AG10803 (cell line): ENCODE data around the gene PLA2G4D.

Experiments used
- DNase-seq: peaks from one replicate; pipeline ENCODE4 v3.0.0; 2010; ENCODE audit warnings: low read depth
- H3K4me3 ChIP-seq: 2 replicates; pipeline ENCODE4 v1.5.1; 2011; ENCODE audit warnings: mild to moderate bottlenecking, low read length, control low read depth
- TF ChIP-seq, protein P1 (sequence below): conservative IDR thresholded peaks from 2 replicates; pipeline ENCODE4 v1.5.1; 2011; ENCODE audit warnings: mild to moderate bottlenecking, low read length, control low read depth, inconsistent platforms

PLA2G4D gene

GRCh38 chr15:42138968-42139386 is 44.6 kb upstream of the PLA2G4D start:
- no peak overlapping the region for H3K4me3 ChIP-seq
- no peak for DNase-seq

DNA sequence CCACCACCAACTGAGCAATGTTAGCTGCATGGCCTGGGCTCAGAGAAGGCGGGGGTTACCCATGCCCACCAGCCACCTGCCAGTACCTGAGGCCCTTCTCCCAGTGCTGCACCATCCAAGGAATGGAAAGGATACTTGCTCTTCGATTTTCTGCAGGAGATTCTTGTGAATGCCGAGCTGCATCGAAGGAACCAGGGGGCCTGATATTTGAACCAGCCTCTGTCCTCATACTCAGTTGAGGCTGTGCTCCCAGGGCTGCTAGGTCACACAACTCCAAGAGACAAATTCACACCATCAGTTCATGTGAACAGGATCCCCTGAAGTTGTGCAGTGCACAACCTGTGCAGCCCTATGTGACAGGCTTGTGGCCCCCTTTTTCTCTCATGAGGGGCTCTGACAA is 44.0 kb upstream of the PLA2G4D start:
- no peak for DNase-seq
- TF ChIP-seq, protein P1, sequence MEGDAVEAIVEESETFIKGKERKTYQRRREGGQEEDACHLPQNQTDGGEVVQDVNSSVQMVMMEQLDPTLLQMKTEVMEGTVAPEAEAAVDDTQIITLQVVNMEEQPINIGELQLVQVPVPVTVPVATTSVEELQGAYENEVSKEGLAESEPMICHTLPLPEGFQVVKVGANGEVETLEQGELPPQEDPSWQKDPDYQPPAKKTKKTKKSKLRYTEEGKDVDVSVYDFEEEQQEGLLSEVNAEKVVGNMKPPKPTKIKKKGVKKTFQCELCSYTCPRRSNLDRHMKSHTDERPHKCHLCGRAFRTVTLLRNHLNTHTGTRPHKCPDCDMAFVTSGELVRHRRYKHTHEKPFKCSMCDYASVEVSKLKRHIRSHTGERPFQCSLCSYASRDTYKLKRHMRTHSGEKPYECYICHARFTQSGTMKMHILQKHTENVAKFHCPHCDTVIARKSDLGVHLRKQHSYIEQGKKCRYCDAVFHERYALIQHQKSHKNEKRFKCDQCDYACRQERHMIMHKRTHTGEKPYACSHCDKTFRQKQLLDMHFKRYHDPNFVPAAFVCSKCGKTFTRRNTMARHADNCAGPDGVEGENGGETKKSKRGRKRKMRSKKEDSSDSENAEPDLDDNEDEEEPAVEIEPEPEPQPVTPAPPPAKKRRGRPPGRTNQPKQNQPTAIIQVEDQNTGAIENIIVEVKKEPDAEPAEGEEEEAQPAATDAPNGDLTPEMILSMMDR, result no peak
- H3K4me3 ChIP-seq, result no peak overlapping the region

More at GRCh38 chr15:42138968-42139386, 44.6 kb upstream of the PLA2G4D start:
- TF ChIP-seq, protein P1, result no peak

DNA sequence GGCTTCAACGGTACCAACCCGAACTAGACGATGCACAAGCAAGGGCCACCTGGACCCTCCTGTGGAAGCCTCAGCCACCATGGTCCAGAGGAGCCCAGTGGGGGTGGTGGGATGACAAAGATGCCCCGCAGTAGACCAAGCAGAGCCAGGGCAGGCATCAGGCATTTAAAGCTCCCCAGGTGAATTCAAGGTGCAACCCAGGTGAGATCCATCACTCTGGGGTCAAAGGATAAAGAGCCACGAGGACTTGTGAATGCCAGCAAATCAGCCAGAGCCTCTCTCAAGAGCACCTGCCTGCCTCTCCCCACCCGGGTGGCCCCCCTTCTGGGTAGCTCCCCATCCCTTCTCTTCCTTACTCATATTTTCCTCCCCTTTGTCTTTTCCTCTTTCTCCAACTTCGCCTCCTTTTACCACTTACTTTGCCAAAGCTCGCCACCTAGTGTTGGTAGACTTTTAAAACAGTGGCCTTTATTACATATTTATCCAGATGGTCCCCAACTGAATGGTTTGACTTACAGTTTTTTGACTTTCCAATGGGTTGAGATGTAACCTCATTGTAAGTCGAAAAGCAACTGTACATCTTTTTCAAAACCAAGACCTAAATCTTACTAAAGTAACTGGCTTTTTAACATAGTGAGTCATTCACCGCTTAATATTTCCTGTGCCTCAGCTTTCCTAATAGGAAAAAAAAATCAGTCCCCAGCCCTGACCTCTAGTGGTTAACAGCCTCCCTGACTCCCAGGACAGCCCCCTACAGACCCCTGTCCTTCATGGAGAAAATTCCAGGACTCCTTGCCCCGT is 43.3 kb upstream of the PLA2G4D start:
- TF ChIP-seq, protein P1, result peak; percentile 73
- DNase-seq, result peak; percentile 52
- no peak overlapping the region for H3K4me3 ChIP-seq

DNA sequence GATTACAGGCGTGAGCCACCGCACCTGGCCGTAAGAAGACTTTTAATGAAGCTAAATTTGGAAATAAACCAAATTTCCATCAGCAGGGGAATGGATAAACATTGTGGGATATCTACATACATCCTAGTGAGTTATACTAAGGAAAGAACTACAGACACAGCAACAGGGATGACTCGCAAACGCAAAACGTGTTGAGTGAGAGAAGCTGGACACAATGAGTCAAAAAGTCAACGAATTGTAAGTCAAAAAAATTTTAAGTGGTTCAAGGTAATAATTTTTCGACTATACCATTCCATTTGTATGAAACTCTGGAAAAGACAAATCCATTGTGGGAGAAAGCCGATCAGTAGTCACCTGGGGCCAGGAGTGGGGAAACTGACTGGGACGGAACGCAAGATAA is 42.2 kb upstream of the PLA2G4D start:
- TF ChIP-seq, protein P1, result no peak
- H3K4me3 ChIP-seq, result no peak overlapping the region
- DNase-seq, result no peak

- H3K4me3 ChIP-seq, result no peak overlapping the region
- TF ChIP-seq, protein P1, result no peak
- DNase-seq, result no peak
Measured at GRCh38 chr15:42135351-42135750, 41.0 kb upstream of the PLA2G4D start.

DNA sequence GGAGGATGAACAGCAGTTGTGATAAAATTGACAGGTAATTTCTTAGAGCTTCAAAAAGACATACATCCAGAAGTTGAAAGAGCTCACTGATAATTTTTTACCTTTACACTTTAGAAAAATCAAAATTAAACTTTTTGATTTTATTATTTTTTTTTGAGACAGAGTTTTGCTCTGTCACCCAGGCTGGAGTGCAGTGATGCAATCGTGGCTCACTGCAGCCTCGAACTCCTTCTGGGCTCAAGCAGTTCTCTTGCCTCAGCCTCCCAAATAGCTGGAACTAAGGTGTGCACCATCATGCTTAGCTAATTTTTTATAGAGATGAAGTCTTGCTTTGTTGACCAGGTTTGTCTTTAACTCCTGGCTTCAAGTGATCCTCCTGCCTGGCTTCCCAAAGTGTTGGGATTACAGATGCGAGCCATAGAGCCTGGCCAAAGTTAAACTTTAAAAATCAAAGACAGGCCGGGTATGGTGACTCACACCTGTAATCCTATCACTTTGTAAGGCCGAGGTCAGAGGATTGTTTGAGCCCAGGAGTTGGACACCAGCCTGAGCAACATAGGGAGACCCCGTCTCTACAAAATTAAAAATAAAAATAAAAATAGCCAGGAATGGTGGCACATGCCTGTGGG is 40.4 kb upstream of the PLA2G4D start:
- TF ChIP-seq, protein P1, result no peak
- DNase-seq, result no peak
- no peak overlapping the region for H3K4me3 ChIP-seq
